ENCODE measurements around the gene CCDC188. TPM values are rescaled to one million over a fixed set of nuclear protein-coding genes. Genes with fewer than 3 reads are reported as not detected.

CCDC188 gene
- total and polyA plus RNA-seq, 2 of the 13 experiments (the other 11 are each of a cell fraction or from before 2014, with no cell fraction given), result not detected

- TF ChIP-seq ZBTB2 (CRISPR knock-in tag; IDR thresholded peaks at IDR 0.05; ENCODE audit: low read depth) (no peak), NFIC (IDR thresholded peaks at IDR 0.05; ENCODE audit: low read length) (no peak), ZNF768 (CRISPR knock-in tag; IDR thresholded peaks at IDR 0.05) (no peak), BATF2 (CRISPR knock-in tag; IDR thresholded peaks at IDR 0.05) (no peak), WIZ (CRISPR knock-in tag; IDR thresholded peaks at IDR 0.05) (no peak), ZEB1 (IDR thresholded peaks at IDR 0.05; ENCODE audit: insufficient replicate concordance, low read depth) (no peak), SP1 (IDR thresholded peaks at IDR 0.05) (no peak), SP1 (CRISPR knock-in tag; IDR thresholded peaks at IDR 0.05) (no peak), FOXA3 (CRISPR knock-in tag; IDR thresholded peaks at IDR 0.05) (no peak), ZNF678 (CRISPR knock-in tag; IDR thresholded peaks at IDR 0.05) (no peak), CEBPZ (IDR thresholded peaks at IDR 0.05; ENCODE audit: low read length) (no peak), ZBTB39 (CRISPR knock-in tag; IDR thresholded peaks at IDR 0.05) (no peak), HNRNPL (IDR thresholded peaks at IDR 0.05; ENCODE audit: low read depth, low read length) (0 out of 2 replicates have a peak, but pooled peaks have one; percentile 19), ZNF337 (CRISPR knock-in tag; IDR thresholded peaks at IDR 0.05; ENCODE audit: borderline replicate concordance, low read depth) (no peak), E2F5 (CRISPR knock-in tag; conservative IDR thresholded peaks at IDR 0.05) (no peak), ETV5 (CRISPR knock-in tag; IDR thresholded peaks at IDR 0.05; ENCODE audit: borderline replicate concordance) (no peak), SNAPC2 (CRISPR knock-in tag; IDR thresholded peaks at IDR 0.05) (no peak), HHEX (CRISPR knock-in tag; IDR thresholded peaks at IDR 0.05) (no peak), ZNF335 (CRISPR knock-in tag; IDR thresholded peaks at IDR 0.05) (no peak), ZGPAT (CRISPR knock-in tag; IDR thresholded peaks at IDR 0.05) (peak; percentile 24; the same call in 1 of the 2 replicates), JUND (CRISPR knock-in tag; IDR thresholded peaks at IDR 0.05) (no peak)
Observed at GRCh38 chr22:20131859-20132685, 18.8 kb downstream of the CCDC188 start (continued).
